Measurements from ENCODE around the gene FOXN3. TPM values are rescaled to one million over a fixed set of nuclear protein-coding genes. Genes with fewer than 3 reads are reported as not detected.
A peak's percentile ranks its signal among the peaks of the same experiment; 100 is the strongest.

FOXN3 gene
- total RNA-seq, 1 experiment from 2014 or later: 125 TPM

- Histone ChIP-seq H2AFZ (ENCODE audit: low read length) (no peak overlapping the region), H3K23ac (ENCODE audit: insufficient read length, low read depth, low read length) (no peak overlapping the region), H3K4ac (ENCODE audit: low read depth, low read length) (no peak overlapping the region), H3T11ph (ENCODE audit: low read length) (no peak overlapping the region), H2AK5ac (ENCODE audit: insufficient read length, low read length) (no peak overlapping the region), H3K27me3 (ENCODE audit: insufficient read depth, low read length) (no peaks in the 10 kb centered on the region), H3K56ac (ENCODE audit: insufficient read length, low read depth, low read length) (no peak overlapping the region), H4K5ac (ENCODE audit: insufficient read length, low read depth, low read length) (no peak overlapping the region), H3K23me2 (ENCODE audit: insufficient read length, low read depth, low read length, poor library complexity, severe bottlenecking) (no peaks in the 10 kb centered on the region), H4K20me1 (ENCODE audit: control insufficient read depth, insufficient read depth, insufficient read length) (no peaks in the 10 kb centered on the region), H2BK120ac (ENCODE audit: low read depth, low read length, poor library complexity, severe bottlenecking) (no peak overlapping the region), H2BK5ac (ENCODE audit: insufficient read length, low read length) (no peak overlapping the region), H2BK20ac (ENCODE audit: low read depth, low read length, poor library complexity, severe bottlenecking) (peak overlapping the region; percentile 26), H3K14ac (ENCODE audit: insufficient read depth, low read length) (no peak overlapping the region), H4K91ac (ENCODE audit: insufficient read length, low read depth, low read length) (no peak overlapping the region), H3K9me3 (ENCODE audit: control insufficient read depth, low read depth, low read length) (no peaks in the 10 kb centered on the region), H3K4me1 (ENCODE audit: insufficient read depth, low read length) (peaks cover 12% of the 10 kb centered on the region; the same call in 1 of the 2 replicates), H3K18ac (ENCODE audit: insufficient read length, low read depth, low read length) (no peak overlapping the region), H2BK15ac (ENCODE audit: low read depth, low read length) (no peak overlapping the region), H4K8ac (replicated peaks; ENCODE audit: insufficient read length, low read depth, low read length) (no peak overlapping the region), H3K79me2 (ENCODE audit: insufficient read depth, low read length) (peaks cover 50% of the 10 kb centered on the region; the same call in 1 of the 2 replicates), H3K9ac (ENCODE audit: extremely low read depth, insufficient read length, low read length) (no peak overlapping the region), H2BK12ac (ENCODE audit: insufficient read length, low read depth, low read length) (no peak overlapping the region), H3K27ac (ENCODE audit: insufficient read length, low read depth, low read length) (no peak overlapping the region), H3K4me2 (ENCODE audit: insufficient read depth, insufficient read length, low read length) (no peak overlapping the region), H3K79me1 (ENCODE audit: insufficient read depth, low read depth, low read length, poor library complexity, severe bottlenecking) (peaks cover 11% of the 10 kb centered on the region)
- Mint-ChIP-seq H3K36me3 (ENCODE audit: insufficient read depth in 1 of 3, low read depth in 3 of 3) (peaks cover 10 to 25% (median 10%) of the 10 kb centered on the region in 3 experiments), H3K27me3 (ENCODE audit: low read depth) (no peaks in the 10 kb centered on the region), H3K27ac (peak overlapping the region in 2 of 3 experiments; percentile 79 to 85; a peak in 4 of 7 replicates), H3K4me3 (no peak overlapping the region), H3K4me1 (peaks cover 59 to 60% of the 10 kb centered on the region in 2 experiments), H3K9me3 (peaks cover 0 to 3% of the 10 kb centered on the region in 2 experiments; a peak in 2 of 5 replicates)
- peak; percentile 15 for DNase-seq
- no peak for TF ChIP-seq CTCF (conservative IDR thresholded peaks at IDR 0.05)
- no CpG with 5 or more reads among the region's 7 CpGs for WGBS (ENCODE audit: extremely low coverage, insufficient read length, low lambda C conversion rate)
Measured at GRCh38 chr14:89370781-89371180, 46.3 kb downstream of the FOXN3 start.
